ENCODE measurements around the gene ALPP. TPM values are rescaled to one million over a fixed set of nuclear protein-coding genes. Genes with fewer than 3 reads are reported as not detected.
"Not testable (repeated sequence)": the region's sequence is repeated elsewhere in the genome, so short reads cannot be mapped to it uniquely, and the experiment has no call there.

Gene ALPP
- total RNA-seq, 2 experiments from 2014 or later = not detected

DNA sequence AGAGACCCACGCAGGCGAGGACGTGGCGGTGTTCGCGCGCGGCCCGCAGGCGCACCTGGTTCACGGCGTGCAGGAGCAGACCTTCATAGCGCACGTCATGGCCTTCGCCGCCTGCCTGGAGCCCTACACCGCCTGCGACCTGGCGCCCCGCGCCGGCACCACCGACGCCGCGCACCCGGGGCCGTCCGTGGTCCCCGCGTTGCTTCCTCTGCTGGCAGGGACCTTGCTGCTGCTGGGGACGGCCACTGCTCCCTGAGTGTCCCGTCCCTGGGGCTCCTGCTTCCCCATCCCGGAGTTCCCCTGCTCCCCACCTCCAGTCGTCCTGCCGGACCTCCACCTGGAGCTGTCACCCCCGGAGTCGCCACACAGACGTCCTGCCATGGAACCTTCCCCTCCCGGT, 31.1 kb downstream of the ALPP start:
- H3K27ac Mint-ChIP-seq; H3K27me3 ChIP-seq (ENCODE audit: control insufficient read depth in 1 of 2, insufficient read depth in 2 of 2, low read length in 2 of 2); H3K9me3 Mint-ChIP-seq; intact Hi-C loops (cut with DNase I, micrococcal nuclease); DNase-seq; POLR2A ChIA-PET; H3K4me3 Mint-ChIP-seq; ATAC-seq (ENCODE audit: poor library complexity); CTCF ChIA-PET; H3K4me3 ChIP-seq (ENCODE audit: low read length); H3K36me3 ChIP-seq (ENCODE audit: insufficient read depth, low read length); H3K4me1 ChIP-seq (ENCODE audit: insufficient read depth, low read length); H3K36me3 Mint-ChIP-seq (ENCODE audit: low read depth); H3K9me3 ChIP-seq (ENCODE audit: control insufficient read depth in 1 of 2, insufficient read depth in 1 of 2, low read length in 2 of 2); H3K27ac ChIP-seq (ENCODE audit: low read depth in 1 of 2, low read length in 2 of 2): not testable (repeated sequence)
- Mint-ChIP-seq H3K4me1 (ENCODE audit: low read depth) (peaks cover 12% of the 10 kb centered on the region), H3K27me3 (peaks cover 34% of the 10 kb centered on the region)

DNA sequence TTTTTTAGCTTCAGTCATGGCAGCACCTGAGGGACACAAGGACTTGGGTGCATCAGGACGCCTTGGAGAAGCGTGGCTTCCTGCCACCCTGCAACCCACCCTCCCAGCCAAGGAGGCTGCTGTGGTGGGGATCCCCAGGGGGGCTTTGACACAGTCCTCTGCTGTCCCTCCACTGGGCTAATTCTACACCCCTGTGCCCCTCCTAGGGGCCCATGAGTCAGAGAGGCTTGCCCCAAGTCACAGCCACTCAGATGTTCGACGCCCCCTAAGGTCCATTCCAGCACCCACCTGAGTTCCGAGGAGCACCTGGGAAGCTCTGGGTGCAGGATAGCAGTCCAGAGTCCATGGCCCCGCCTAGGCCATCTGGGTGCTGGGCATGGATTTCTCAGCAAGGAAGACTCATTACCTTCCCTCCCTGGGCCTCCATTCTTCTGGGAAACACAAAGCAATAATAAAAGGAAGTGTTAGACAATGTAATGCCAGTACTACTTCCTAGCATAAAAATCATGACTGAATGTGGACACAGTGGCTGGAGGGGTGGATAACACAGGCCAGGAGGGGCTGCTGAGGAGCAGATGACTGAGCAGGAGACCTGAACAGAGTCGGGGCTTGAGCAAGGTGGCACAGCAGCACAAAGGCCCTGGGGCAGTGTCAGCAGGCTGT, 31.8 kb downstream of the ALPP start:
- intact Hi-C loops (cut with DNase I, micrococcal nuclease) = no loop called here
- no peak for DNase-seq
- TF ChIP-seq, protein P1, sequence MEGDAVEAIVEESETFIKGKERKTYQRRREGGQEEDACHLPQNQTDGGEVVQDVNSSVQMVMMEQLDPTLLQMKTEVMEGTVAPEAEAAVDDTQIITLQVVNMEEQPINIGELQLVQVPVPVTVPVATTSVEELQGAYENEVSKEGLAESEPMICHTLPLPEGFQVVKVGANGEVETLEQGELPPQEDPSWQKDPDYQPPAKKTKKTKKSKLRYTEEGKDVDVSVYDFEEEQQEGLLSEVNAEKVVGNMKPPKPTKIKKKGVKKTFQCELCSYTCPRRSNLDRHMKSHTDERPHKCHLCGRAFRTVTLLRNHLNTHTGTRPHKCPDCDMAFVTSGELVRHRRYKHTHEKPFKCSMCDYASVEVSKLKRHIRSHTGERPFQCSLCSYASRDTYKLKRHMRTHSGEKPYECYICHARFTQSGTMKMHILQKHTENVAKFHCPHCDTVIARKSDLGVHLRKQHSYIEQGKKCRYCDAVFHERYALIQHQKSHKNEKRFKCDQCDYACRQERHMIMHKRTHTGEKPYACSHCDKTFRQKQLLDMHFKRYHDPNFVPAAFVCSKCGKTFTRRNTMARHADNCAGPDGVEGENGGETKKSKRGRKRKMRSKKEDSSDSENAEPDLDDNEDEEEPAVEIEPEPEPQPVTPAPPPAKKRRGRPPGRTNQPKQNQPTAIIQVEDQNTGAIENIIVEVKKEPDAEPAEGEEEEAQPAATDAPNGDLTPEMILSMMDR (IDR thresholded peaks at IDR 0.05) = no peak
- Histone ChIP-seq H3K4me1 (ENCODE audit: insufficient read depth, low read length) (no peaks in the 10 kb centered on the region), H3K9me3 (ENCODE audit: control insufficient read depth in 1 of 2, insufficient read depth in 1 of 2, low read length in 2 of 2) (no peaks in the 10 kb centered on the region), H3K27me3 (ENCODE audit: control insufficient read depth in 1 of 2, insufficient read depth in 2 of 2, low read length in 2 of 2) (peaks cover 3 to 10% of the 10 kb centered on the region in 2 experiments), H3K4me3 (ENCODE audit: low read length) (no peak overlapping the region), H3K27ac (ENCODE audit: low read depth in 1 of 2, low read length in 2 of 2) (no peak overlapping the region), H3K36me3 (ENCODE audit: insufficient read depth, low read length) (no peaks in the 10 kb centered on the region)
- H3K9me3 Mint-ChIP-seq = no peaks in the 10 kb centered on the region
- H3K27me3 Mint-ChIP-seq = peaks cover 36% of the 10 kb centered on the region
- ATAC-seq (ENCODE audit: poor library complexity) = no peak
- no peak overlapping the region for H3K4me3 Mint-ChIP-seq
- no peaks in the 10 kb centered on the region for H3K36me3 Mint-ChIP-seq (ENCODE audit: low read depth)
- H3K27ac Mint-ChIP-seq = no peak overlapping the region
- ChIA-PET CTCF (no interaction called here), POLR2A (no interaction called here)
- H3K4me1 Mint-ChIP-seq (ENCODE audit: low read depth) = peaks cover 12% of the 10 kb centered on the region

DNA sequence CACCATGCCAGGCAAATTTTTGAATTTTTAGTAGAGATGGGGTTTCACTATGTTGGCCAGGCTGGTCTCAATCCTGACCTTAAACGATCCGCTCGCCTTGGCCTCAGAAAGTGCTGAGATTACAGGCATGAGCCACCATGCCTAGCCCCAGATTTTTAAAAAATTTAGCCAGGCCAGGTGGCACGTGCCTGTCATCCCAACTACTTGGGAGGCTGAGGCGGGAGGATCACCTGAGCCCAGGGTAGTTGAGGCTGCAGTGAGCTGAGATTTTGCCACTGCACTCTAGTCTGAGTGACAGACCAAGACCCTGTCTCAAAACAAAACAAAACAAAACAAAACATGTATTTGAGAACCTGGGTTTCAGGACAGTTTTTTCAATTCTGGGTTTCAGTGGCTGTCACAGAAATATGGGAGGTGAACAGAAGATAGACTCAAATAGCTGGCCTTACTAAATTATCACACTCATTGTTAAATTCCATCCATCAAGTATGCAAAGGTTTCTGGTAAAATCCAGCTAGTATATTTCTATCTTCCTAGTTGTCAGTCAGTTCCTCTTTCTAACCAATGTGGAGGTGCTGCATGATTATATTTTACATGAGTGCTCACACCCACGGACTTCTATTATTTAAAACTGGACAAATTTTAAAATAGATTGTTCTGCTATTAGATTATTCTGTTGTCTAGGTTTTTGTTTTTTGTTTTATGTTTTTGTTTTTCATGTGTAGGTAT, 33.5 kb downstream of the ALPP start:
- Histone ChIP-seq H3K36me3 (ENCODE audit: insufficient read depth, low read length) (no peaks in the 10 kb centered on the region), H3K4me3 (ENCODE audit: low read length) (no peak overlapping the region), H3K4me1 (ENCODE audit: insufficient read depth, low read length) (no peaks in the 10 kb centered on the region), H3K27ac (ENCODE audit: low read depth in 1 of 2, low read length in 2 of 2) (no peak overlapping the region), H3K27me3 (ENCODE audit: control insufficient read depth in 1 of 2, insufficient read depth in 2 of 2, low read length in 2 of 2) (peaks cover 8 to 20% of the 10 kb centered on the region in 2 experiments), H3K9me3 (ENCODE audit: control insufficient read depth in 1 of 2, insufficient read depth in 1 of 2, low read length in 2 of 2) (no peaks in the 10 kb centered on the region)
- intact Hi-C loops (cut with DNase I, micrococcal nuclease) = no loop called here
- Mint-ChIP-seq H3K27ac (no peak overlapping the region), H3K4me3 (no peak overlapping the region), H3K4me1 (ENCODE audit: low read depth) (peaks cover 12% of the 10 kb centered on the region), H3K27me3 (peaks cover 49% of the 10 kb centered on the region), H3K9me3 (no peaks in the 10 kb centered on the region), H3K36me3 (ENCODE audit: low read depth) (no peaks in the 10 kb centered on the region)
- CTCF ChIA-PET = no interaction called here
- ATAC-seq (ENCODE audit: poor library complexity) (no peak), DNase-seq (no peak)
- POLR2A ChIA-PET = no interaction called here
- TF ChIP-seq, protein P1 (IDR thresholded peaks at IDR 0.05) = no peak

All from CD4-positive, alpha-beta T cell (primary cell).